Activated CD8-positive, alpha-beta T cell treated with anti-CD3 and anti-CD28 coated beads, Interleukin-2, amount 10 ng/mL, durations not matched to agents 7 days and 5 days (primary cell): Measurements from ENCODE around the gene PLB1. TPM values are rescaled to one million over a fixed set of nuclear protein-coding genes. Genes with fewer than 3 reads are reported as not detected.

Source experiments
- ATAC-seq: fragments of 150-1000 bp; cut with Tn5 transposase; one replicate; pipeline ENCODE4 v1.10.0; 2021; ENCODE audit warnings: moderate library complexity
- CTCF ChIA-PET: fragments of 350-600 bp; sonication (Branson Sonifier 250); formaldehyde crosslinking; loops from one replicate; lab custom pipeline; 2021; ENCODE audit warnings: antibody characterized with exemption; lab: Charles Lee
- POLR2A ChIA-PET: fragments of 350-600 bp; sonication (Branson Sonifier 250); formaldehyde crosslinking; loops from one replicate; lab custom pipeline; 2021; ENCODE audit warnings: antibody characterized with exemption; lab: Charles Lee
- DNase-seq: peaks from one replicate; pipeline ENCODE4 v3.0.0-alpha.2; 2020
- H3K27ac Mint-ChIP-seq: one replicate; pipeline ENCODE4 v1.8.0; 2021; ENCODE audit warnings: mild to moderate bottlenecking, mixed read lengths
- H3K27me3 Mint-ChIP-seq: one replicate; pipeline ENCODE4 v1.8.0; 2021; ENCODE audit warnings: low read depth, mixed read lengths
- H3K36me3 Mint-ChIP-seq: one replicate; pipeline ENCODE4 v1.8.0; 2021; ENCODE audit warnings: low read depth, mixed read lengths
- H3K4me1 Mint-ChIP-seq: one replicate; pipeline ENCODE4 v1.8.0; 2021; ENCODE audit warnings: low read depth, mixed read lengths
- H3K4me3 Mint-ChIP-seq: one replicate; pipeline ENCODE4 v1.8.0; 2021; ENCODE audit warnings: mild to moderate bottlenecking, mixed read lengths
- H3K9me3 Mint-ChIP-seq: one replicate; pipeline ENCODE4 v1.8.0; 2022; ENCODE audit warnings: mixed read lengths; ENCODE audit not compliant: insufficient read depth
- total RNA-seq, 2 experiments: library from RNA; stranded (reverse); gene quantifications; one replicate each; pipeline ENCODE4 v1.2.3, GENCODE V29; 2021

Gene PLB1
- total RNA-seq, 2 experiments from 2014 or later, result 1.0 to 1.4 TPM

DNA sequence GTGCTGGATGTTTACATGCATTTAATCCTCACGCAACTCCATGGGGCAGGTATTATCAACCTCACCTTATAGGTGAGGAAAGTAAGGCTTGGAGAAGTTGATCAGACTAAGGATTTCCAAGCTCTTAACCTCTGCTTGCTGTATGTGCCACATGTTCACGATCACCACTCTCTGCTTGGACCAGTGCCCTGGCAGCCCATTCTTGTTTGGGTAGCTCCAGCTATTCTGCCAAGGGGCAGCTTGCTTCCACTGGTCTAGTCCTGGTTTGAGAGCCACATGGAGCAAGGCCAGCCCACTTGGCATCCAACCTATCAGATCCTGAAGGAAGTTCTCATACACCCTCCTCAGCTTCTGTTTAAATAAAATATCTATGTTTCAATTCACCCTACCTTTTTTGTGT lies 14.3 kb downstream of the PLB1 start:
- DNase-seq (no peak), ATAC-seq (no peak)
- H3K9me3 Mint-ChIP-seq, result peaks cover 16% of the 10 kb centered on the region
- no peak overlapping the region for H3K4me3 Mint-ChIP-seq
- peaks cover 41% of the 10 kb centered on the region for H3K27me3 Mint-ChIP-seq
- ChIA-PET POLR2A (no interaction called here), CTCF (no interaction called here)
- H3K4me1 Mint-ChIP-seq, result peaks cover 23% of the 10 kb centered on the region
- no peak overlapping the region for H3K27ac Mint-ChIP-seq
- peaks cover 14% of the 10 kb centered on the region for H3K36me3 Mint-ChIP-seq

DNA sequence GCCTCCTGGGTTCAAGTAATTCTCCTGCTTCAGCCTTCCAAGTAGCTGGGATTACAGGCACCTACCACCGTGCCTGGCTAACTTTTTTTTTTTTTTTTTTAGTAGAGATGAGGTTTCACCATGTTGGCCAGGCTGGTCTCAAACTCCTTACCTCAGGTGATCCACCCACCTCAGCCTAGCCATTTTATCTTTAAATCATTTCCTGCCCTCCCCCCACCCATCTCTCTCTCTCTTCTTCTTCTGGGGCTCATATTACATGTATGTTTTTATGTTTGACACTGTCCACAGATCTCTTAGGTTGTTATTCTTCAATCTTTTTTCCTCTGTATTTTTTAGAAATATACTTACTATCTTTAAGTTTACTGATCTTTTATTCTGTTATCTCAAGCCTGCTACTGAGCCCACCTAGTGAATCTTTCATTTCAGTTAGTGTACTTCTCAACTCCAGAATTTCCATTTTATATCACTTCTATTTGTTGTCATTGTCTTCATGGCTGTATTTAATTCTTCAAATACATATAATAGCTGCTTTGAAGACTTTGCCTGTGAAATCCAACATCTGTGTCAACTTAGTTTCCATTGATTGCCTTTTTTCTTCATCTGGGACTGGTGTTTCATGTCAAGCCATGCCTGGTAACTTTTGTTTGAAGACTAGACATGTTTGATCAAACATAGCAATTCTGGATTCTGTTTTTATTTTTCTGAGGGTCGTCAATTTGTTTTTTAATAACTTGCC lies 16.2 kb downstream of the PLB1 start:
- H3K4me1 Mint-ChIP-seq, result peaks cover 23% of the 10 kb centered on the region
- H3K36me3 Mint-ChIP-seq, result peaks cover 14% of the 10 kb centered on the region
- H3K9me3 Mint-ChIP-seq, result peaks cover 16% of the 10 kb centered on the region
- DNase-seq, result no peak
- ATAC-seq, result no peak
- ChIA-PET POLR2A (no interaction called here), CTCF (no interaction called here)
- H3K4me3 Mint-ChIP-seq, result no peak overlapping the region
- H3K27me3 Mint-ChIP-seq, result peaks cover 50% of the 10 kb centered on the region
- no peak overlapping the region for H3K27ac Mint-ChIP-seq

DNA sequence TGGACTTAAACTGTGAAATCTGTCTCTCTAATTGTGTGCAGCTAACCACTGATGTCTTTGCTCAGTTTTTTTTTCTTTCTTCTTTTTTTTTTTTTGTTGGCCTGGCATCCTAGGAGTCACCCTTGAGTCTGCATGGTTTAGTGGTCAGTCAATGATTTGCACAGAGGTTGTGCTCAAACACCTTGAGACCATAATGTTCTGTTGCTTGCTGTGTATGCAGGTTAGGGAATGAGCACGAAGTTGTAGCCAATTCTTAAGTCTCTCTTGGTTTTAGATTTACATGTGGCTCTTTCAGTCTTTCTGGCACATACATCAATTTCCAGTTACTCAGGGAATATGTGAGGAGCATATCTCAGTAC lies 16.7 kb downstream of the PLB1 start:
- Mint-ChIP-seq H3K4me3 (no peak overlapping the region), H3K27me3 (peaks cover 51% of the 10 kb centered on the region), H3K4me1 (peaks cover 23% of the 10 kb centered on the region), H3K9me3 (peaks cover 16% of the 10 kb centered on the region), H3K27ac (no peak overlapping the region), H3K36me3 (peaks cover 14% of the 10 kb centered on the region)
- DNase-seq, result no peak
- POLR2A ChIA-PET, result no interaction called here
- no peak for ATAC-seq
- CTCF ChIA-PET, result no interaction called here

DNA sequence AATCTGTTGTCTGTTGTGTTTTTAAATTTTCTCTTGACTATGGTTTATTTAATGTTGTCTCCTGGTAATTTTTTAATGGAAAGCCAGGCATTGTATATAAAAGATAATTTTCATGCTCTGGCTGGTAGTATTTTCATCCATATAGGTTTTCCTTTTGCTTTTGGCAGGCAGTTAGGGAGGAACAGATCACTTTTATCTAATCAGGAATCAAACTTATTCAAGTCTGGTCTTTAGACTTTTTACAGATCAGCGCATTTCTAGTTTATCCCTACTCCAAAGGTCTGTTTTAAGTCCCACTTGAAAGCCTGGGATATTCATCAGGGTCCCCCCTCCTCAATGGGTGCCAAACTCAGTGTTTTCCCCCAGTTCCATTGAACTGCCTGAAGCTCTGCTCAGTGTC lies 17.2 kb downstream of the PLB1 start:
- H3K4me3 Mint-ChIP-seq, result no peak overlapping the region
- no peak for ATAC-seq
- no peak overlapping the region for H3K27ac Mint-ChIP-seq
- CTCF ChIA-PET, result no interaction called here
- POLR2A ChIA-PET, result no interaction called here
- DNase-seq, result no peak
- H3K4me1 Mint-ChIP-seq, result peaks cover 19% of the 10 kb centered on the region
- H3K9me3 Mint-ChIP-seq, result peaks cover 16% of the 10 kb centered on the region
- peaks cover 52% of the 10 kb centered on the region for H3K27me3 Mint-ChIP-seq
- H3K36me3 Mint-ChIP-seq, result peaks cover 14% of the 10 kb centered on the region

DNA sequence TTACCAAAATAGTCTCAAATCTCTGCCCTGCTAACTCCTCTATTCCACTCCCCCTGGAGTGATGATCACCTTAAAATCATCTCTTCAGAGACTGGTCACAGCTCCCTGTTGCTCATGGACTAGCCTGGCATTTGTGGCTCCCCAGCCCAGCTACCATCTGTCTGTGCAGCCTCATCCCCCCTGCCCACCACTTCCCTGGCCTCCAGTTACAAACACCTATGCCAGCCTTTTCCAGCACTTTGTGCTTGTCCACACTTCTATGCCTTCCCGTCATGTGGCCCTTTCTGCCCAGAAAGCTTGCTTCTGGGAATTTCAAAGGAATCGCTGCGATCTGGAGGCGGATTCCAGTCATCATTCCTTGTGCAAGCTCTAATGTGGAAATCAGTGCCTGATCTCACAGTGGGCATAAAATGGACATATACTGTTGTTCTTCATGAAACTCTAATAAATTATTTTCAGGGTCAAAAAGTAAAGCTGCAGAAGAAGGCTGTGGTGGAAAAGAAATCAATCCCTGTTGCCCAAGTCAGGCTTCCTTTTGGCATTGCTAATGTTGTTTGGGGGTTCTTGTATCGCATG lies 19.4 kb downstream of the PLB1 start:
- peaks cover 63% of the 10 kb centered on the region for H3K27me3 Mint-ChIP-seq
- no peak overlapping the region for H3K27ac Mint-ChIP-seq
- peaks cover 14% of the 10 kb centered on the region for H3K36me3 Mint-ChIP-seq
- ChIA-PET CTCF (no interaction called here), POLR2A (no interaction called here)
- ATAC-seq (no peak), DNase-seq (no peak)
- H3K4me1 Mint-ChIP-seq, result peaks cover 5% of the 10 kb centered on the region
- peaks cover 16% of the 10 kb centered on the region for H3K9me3 Mint-ChIP-seq
- no peak overlapping the region for H3K4me3 Mint-ChIP-seq

DNA sequence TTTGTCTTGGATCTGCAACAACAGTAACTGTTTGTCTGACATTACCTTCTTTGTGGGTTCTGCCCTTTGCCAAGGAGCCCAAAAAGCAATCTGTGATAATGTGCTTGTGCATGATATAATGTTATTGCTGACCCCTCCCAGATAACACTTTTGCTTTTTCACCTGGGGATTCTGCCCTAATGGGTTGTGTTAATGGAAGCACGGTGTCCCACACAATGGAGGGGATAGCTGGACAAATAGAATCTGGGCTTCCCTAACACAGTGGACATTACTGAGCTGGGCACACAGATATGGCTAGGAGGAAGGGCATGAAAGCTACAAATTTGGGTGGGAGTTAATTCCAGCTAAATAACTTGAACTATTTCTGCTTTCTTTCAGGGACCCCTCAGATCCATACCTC lies 20.6 kb downstream of the PLB1 start:
- CTCF ChIA-PET, result interaction anchor here (0.9 kb wide), 1 partner anchor 50 kb away, joined by 3 read pairs; no protein-coding TSS in a partner anchor

DNA sequence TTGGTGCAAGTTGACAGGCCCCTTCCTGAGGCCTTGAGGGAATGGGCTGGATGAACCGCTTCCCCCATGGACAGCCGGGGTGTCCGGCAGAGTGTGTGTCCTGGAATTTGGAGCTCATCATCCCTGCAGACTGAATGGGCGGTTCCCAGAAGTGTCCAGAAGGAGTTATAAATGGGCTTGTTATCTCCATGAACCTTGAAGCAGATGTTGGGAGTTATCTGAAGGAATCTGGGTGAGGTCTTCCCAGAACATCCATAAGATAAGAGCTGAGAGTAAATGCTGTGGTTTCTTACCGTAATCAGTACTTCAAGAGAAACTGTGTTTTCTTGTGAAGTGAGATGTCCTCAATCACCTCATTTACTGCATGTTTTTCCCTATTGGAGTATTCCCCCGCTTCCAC lies 21.1 kb downstream of the PLB1 start:
- no peak for ATAC-seq
- H3K27me3 Mint-ChIP-seq, result peaks cover 72% of the 10 kb centered on the region

More for the DNA sequence above, 20.6 kb downstream of the PLB1 start:
- POLR2A ChIA-PET, result no interaction called here
- Mint-ChIP-seq H3K27me3 (peaks cover 70% of the 10 kb centered on the region), H3K4me3 (no peak overlapping the region), H3K4me1 (peaks cover 6% of the 10 kb centered on the region), H3K36me3 (peaks cover 16% of the 10 kb centered on the region), H3K27ac (no peak overlapping the region), H3K9me3 (peaks cover 15% of the 10 kb centered on the region)
- DNase-seq (no peak), ATAC-seq (no peak)

DNA sequence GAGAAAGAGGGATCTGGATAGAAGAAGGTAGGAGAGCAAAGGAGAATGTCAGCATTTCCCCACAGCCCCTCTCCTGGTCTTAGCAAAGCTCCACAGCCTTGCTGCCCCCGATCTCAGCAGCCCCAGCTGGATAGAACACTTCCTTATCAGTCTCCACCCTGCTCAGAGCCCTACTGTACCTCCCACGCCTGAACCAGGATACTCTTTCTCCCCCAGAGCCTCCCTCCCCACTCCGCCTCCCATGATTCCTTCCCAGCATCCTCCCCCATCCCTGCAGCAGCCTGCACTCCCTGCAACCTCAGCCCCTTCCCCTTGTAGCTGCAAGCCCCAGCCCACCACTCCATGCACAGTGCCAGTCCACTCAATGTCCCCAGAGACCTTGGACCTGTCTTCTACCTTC lies 25.8 kb downstream of the PLB1 start:
- ATAC-seq, result no peak
- Mint-ChIP-seq H3K27me3 (peaks cover 62% of the 10 kb centered on the region), H3K4me1 (peaks cover 14% of the 10 kb centered on the region), H3K27ac (no peak overlapping the region), H3K36me3 (peaks cover 2% of the 10 kb centered on the region), H3K4me3 (no peak overlapping the region), H3K9me3 (no peaks in the 10 kb centered on the region)
- no peak for DNase-seq
- ChIA-PET CTCF (no interaction called here), POLR2A (no interaction called here)

More for the DNA sequence above, 21.1 kb downstream of the PLB1 start:
- ChIA-PET CTCF (interaction anchor here (0.9 kb wide), 1 partner anchor 50 kb away, joined by 3 read pairs; no protein-coding TSS in a partner anchor), POLR2A (no interaction called here)
- Mint-ChIP-seq H3K4me3 (no peak overlapping the region), H3K27ac (no peak overlapping the region), H3K4me1 (peaks cover 5% of the 10 kb centered on the region), H3K9me3 (peaks cover 12% of the 10 kb centered on the region), H3K36me3 (peaks cover 13% of the 10 kb centered on the region)
- DNase-seq, result no peak

DNA sequence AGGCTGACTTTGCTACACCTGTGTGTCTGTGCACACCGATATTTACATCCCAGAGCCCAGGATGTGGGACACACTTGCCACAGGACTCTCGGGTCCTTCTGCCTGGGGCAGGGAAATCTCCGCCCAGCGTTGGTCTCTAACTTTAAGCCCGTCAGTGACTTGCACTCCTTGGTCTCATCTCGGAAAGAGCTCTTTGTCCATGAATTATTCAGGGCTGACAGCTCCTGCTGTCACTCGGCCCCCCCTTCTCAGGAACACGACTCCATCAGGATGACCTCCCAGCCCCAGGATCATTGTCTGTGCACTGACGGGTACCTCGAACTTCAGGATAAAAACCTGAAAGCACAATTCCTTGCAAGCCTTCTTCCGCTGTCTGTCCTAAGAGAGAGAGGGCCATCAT lies 26.6 kb downstream of the PLB1 start:
- Mint-ChIP-seq H3K4me1 (peaks cover 14% of the 10 kb centered on the region), H3K27ac (no peak overlapping the region), H3K36me3 (peaks cover 2% of the 10 kb centered on the region), H3K4me3 (no peak overlapping the region), H3K27me3 (peaks cover 56% of the 10 kb centered on the region), H3K9me3 (no peaks in the 10 kb centered on the region)
- POLR2A ChIA-PET, result no interaction called here
- CTCF ChIA-PET, result no interaction called here
- no peak for DNase-seq
- ATAC-seq, result no peak

DNA sequence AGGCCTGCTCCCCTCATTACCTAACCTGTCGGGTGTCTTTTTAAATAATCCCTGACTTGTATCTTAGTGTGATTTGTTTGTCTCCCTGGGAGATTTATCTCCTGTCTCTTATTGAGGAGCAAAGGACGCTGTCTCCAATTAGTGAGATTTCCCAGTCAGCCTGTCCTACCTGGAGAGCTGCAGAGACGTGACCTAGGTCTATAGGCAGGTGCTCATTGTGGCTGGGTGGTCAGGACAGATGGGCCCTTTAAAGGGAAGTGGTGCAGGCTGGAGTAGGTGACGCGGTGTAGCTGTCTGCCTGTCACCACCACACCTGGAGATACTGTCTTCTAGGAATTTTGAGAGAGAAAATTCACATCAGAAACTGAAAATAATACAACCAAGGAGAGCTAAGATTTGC lies 28.0 kb downstream of the PLB1 start:
- Mint-ChIP-seq H3K4me1 (peaks cover 14% of the 10 kb centered on the region), H3K27ac (no peak overlapping the region), H3K27me3 (peaks cover 51% of the 10 kb centered on the region), H3K36me3 (peaks cover 2% of the 10 kb centered on the region), H3K9me3 (no peaks in the 10 kb centered on the region), H3K4me3 (no peak overlapping the region)
- ChIA-PET CTCF (interaction anchor here (0.7 kb wide), 1 partner anchor 43 kb away, joined by 3 read pairs; no protein-coding TSS in a partner anchor), POLR2A (no interaction called here)
- peak; percentile 36 for ATAC-seq
- no peak for DNase-seq

DNA sequence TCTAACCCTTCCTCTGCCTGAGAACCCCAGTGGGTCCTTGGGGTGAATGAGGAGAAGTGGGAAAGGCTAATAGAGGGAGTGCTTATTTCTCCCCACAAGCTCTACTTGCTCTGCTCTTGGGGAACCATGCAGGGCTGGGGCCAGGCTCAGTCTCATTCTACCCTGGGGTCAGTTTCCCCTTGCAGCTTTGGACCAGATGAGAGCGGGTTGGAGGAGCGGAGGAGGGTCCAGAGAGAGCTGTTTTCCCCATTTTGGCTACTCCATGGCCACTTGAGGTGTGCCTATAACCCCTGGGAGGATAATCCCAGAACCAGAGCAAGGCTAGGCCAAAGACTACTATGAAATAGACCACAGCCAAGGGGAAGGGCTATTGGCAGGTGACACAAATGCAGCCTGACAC lies 29.6 kb downstream of the PLB1 start:
- Mint-ChIP-seq H3K9me3 (no peaks in the 10 kb centered on the region), H3K4me3 (no peak overlapping the region), H3K4me1 (peaks cover 14% of the 10 kb centered on the region), H3K36me3 (peaks cover under 1% of the 10 kb centered on the region), H3K27me3 (peaks cover 44% of the 10 kb centered on the region), H3K27ac (no peak overlapping the region)
- DNase-seq (no peak), ATAC-seq (no peak)
- ChIA-PET POLR2A (no interaction called here), CTCF (no interaction called here)

DNA sequence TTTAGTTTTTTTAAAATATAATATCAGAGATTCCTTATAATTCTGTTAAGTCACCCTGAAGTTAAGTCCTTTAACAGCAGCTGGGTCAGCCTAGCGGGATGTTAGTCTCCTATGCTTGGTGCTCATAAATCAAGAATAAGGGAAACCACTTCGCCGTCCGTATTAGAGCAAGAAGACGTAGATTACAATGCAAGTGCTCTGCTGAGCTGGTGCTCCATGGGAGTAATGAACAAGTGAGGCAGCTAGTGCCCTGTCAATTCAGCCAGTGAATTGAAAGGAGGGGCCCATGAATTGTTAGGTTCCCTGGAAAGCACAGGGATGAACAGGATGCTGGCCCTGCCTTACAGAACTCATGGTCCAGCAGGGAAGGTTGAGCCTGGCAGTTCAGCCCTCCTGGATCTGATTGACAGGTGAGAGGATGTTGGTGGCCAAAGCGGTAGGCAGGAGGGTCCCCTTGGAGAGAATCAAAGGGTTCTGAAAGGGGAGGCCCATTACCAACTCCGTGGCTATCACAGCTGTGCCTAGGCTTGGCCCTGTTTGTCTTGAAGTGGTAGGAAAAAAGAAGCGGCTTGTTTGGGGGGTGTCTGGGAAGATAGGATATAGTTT lies 30.8 kb downstream of the PLB1 start:
- CTCF ChIA-PET, result no interaction called here
- H3K4me3 Mint-ChIP-seq, result no peak overlapping the region
- POLR2A ChIA-PET, result no interaction called here

More for the DNA sequence above, 30.8 kb downstream of the PLB1 start:
- Mint-ChIP-seq H3K9me3 (no peaks in the 10 kb centered on the region), H3K36me3 (no peaks in the 10 kb centered on the region), H3K27me3 (peaks cover 38% of the 10 kb centered on the region), H3K4me1 (peaks cover 13% of the 10 kb centered on the region), H3K27ac (no peak overlapping the region)
- ATAC-seq, result no peak
- DNase-seq, result no peak
